NK-92 (cell line): ENCODE data around the gene UNC93A.
"Not testable (repeated sequence)": the region's sequence is repeated elsewhere in the genome, so short reads cannot be mapped to it uniquely, and the experiment has no call there.

Experiments
- DNase-seq: peaks from one replicate; lab custom pipeline; 2025; ENCODE audit not compliant: unreplicated experiment; lab: John Stamatoyannopoulos, UW

Gene UNC93A

DNA sequence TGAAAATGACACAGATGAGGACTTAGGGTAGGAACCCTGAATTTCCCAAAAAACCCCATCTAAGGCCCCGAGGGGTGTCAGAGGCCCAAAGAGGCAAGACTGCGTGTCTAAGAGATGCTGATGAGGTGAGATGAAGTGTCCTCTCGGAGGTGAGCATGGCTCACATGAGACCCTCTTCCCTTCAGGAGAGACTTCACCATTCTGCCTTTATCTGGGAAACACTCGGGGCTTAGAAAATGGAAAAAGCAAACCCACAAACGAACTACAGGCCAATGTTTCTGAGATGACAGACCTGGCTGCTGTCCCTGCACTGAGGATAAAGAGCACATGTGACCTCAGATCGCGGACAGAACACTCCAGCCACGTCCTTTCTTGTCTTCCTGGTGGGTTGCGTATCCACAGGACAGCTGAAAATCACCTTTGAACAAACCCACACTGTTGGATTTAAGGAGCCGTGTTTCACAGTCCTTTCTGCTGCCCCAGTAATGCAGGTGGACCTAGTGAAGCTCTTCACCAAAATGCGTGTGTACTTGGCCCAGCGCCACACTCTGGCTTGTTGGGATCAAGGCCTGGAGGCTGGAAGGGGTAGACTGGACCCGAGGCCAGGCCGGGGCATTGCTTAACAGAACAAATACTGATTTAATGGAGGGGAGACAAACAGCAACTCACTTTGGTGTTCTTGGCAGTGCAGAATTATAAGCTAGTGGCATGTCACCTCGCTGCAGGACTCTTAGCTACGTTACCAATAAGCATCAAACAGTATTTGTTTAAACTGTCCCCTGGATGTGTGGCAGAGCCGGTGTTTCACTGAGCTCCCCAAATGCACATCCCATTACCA, 18.5 kb downstream of the UNC93A start:
- DNase-seq: not testable (repeated sequence)

DNA sequence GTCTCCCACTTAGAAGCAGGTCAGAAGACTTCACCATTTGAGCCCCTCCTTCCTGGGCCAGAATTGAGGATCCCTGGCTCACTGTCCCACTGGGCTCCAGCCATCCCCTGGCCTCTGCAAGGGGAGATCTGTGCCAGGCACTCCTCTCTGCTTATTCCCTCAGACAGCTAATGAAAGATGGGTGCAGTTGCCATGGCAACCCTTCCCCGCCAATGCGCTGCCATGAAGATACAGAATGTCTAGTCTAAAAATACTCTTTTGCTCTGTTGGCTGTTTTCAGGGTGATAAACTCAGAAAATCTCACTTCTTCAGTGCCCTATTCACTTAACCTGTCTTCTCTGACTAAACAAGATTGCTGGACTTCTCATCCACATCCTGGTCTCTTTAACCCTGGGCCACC, 20.2 kb downstream of the UNC93A start:
- DNase-seq: no peak

- not testable (repeated sequence) for DNase-seq
These were observed 20.6 kb downstream of the UNC93A start for GRCh38 chr6:167311691-167312090.

- DNase-seq: no peak
These were observed 23.2 kb downstream of the UNC93A start for GRCh38 chr6:167314180-167314821.

GRCh38 chr6:167317172-167317571, 26.1 kb downstream of the UNC93A start:
- DNase-seq: no peak

GRCh38 chr6:167318354-167318753, 27.2 kb downstream of the UNC93A start:
- DNase-seq: not testable (repeated sequence)

DNA sequence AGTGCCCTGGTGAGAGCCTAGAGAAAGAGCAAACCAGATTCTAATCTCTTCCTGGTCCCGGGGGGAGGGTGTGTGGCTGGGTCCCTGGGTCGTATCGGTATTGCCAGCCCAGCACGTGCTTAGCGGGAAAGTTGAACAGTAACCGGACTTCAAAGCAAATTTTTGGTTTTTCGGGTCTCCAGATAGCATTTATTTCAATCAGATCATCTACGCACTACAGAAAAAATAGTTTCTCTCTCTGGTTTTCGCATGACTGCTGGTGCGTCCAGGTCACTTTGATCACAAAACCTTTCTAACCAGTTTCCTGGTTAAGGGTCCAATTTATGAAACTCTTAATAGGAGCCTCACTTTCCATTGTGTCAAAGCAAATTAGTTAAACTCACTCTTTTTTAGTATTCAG, 27.7 kb downstream of the UNC93A start:
- DNase-seq: not testable (repeated sequence)

DNA sequence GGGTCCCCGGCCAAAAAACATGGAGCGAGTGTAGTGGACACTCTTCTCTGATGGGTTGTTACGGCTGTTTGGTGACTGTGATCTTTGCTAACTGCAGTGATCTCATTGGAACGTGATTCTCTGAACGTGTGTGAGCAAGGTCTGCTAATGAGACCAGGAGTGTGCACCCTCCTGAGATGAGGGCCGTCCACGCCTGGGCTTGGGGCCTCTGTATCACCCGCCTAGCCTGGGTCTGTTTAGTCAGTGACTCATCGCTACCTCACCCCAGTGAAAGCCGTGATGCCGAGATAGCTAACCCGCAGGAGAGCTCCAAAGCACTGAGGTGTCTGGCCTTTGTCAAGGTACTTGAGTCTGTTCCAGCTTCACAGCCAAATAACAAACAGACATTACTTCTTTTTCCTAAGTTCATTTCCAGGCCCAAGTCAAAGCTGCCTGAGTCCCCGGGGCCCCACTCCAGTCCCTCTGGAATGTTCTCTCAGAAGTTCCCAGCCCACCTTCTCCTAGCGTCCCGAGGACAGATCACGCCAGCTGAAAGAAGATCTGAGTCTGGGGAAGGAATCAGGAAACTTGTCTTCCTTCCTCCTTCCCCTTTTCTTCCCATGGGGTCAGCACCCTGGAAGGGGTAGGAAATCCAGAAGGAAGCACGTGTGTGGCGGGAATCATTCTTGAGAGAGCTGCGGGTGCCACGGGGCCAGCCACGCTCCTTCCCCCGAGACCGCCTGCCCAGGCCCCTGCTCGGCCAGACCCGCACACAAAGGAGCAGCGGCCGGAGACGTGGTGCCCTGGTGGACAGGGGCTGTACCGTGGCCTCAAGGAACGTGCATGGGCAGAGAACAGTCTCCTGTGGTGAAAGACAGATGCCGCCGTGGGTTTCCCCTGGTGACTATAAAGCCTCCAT, 29.0 kb downstream of the UNC93A start:
- DNase-seq: not testable (repeated sequence)

- not testable (repeated sequence) for DNase-seq
These were observed 29.6 kb downstream of the UNC93A start for GRCh38 chr6:167320754-167321056.

DNA sequence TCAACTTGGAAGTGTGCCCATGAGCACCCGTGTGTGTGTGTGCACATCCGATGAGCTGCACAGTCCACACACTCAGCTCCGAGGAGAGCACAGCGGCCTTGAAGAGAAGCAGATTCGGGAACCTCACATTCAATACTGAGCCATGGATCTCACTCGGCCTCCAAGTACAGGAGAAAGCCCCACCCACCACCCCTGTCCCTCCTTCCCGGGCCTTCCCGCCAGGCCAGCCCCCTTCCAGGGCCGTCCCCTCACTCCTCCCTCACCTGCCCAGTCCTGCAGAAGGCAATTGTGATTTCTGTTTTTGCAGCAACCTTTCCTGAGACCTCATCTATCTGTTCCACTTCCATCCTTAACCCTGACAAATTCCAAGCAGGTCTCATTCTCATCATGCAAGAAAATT, 30.1 kb downstream of the UNC93A start:
- not testable (repeated sequence) for DNase-seq

DNA sequence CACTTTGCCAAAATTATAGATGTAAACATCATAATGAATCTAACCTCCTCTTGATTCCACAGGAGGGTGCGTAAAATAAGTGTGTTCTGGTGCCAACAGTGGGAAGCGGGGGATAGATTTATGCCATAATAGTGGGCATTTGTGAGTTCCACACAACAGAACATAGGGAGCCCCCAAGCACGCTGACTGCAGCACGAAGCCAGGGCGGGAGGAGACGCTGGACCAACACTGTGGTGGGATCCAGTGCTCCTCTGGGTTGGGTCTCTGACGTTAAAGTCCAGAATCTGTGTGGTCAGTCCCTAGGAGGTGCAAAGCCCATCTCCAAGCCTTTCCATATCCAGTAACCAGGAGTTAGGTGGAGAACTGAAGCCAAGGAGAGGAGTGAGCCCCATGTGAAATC, 32.0 kb downstream of the UNC93A start:
- no peak for DNase-seq

GRCh38 chr6:167324111-167324510, 33.0 kb downstream of the UNC93A start:
- DNase-seq: no peak

DNA sequence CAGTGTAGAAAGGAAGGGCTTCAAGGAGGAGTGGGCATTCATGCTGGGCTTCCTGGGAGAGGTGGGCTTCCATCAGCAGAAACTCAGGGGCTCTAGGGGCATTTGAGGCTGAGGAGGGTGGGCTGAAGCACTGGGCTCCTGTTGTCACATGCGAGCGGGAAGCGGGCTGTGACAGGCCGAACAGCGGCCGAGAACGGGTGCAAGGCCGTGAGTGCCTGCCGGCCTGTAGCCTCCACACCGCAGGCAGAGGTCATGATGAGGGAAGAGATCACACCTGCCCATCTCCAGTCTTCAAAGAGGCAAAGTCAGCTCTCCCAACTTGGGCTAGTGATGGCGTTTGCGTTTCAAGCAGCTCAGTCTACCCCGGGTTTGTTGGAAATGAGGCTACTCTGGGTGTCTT, 34.7 kb downstream of the UNC93A start:
- no peak for DNase-seq

GRCh38 chr6:167327391-167327790, 36.3 kb downstream of the UNC93A start:
- no peak for DNase-seq

DNA sequence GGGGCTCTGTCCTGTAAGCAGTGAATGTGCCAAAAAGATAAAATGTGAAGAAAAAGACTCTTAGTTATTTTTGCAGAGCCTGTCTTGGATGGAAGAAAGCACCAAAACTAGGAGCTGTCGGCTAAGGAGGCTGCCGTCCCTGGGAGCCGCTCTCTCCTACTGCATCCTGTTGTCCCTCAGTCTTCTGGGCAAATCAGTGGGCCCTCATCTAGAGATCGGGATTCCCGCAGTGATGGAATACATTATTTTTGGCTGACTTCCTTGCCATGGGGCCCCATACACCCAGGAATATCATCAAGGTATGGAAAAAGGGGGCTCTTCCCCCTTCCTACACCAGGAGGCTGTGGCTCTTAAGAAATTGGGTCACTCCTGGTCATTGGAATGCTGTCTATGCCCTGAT, 37.0 kb downstream of the UNC93A start:
- DNase-seq: no peak

DNA sequence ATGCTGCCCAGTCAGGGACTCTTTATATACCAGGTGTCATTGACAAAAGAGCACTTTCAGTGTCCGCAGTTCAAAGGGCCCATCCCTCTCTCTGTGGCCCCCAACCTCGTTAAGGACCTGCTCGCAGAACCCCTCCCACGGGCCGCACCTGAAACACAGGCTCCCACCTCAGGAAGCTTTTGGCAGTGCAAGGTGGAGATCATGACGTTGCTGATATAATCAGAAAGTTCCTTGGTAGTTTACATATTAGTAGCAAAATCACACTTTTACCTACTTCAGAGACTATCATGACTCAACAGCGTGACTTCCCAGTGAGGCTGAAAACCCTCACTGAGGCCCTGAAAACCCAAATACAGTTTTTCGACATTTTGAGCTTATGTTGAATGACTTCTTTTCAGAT, 37.9 kb downstream of the UNC93A start:
- DNase-seq: no peak

DNA sequence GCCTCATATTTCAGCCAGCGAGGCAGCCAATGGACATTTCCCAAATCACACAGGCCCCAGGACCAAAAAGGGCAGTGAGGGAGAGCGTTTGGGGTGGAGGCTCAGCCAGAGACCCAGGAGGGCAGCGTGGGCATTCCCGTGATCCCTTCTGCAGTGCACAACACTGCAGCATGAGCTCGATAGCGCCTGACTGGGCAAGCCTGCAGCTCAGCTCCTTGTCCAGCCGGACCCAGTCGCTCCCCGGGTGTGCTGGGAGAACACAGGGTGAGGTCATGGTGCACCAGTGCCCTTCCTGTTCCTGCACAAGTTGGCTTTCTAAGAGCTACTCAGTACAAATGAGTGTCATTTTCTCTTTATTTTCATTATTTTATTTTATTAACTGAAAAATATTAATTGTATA, 39.6 kb downstream of the UNC93A start:
- no peak for DNase-seq

- no peak for DNase-seq
These were observed 40.5 kb downstream of the UNC93A start for GRCh38 chr6:167331565-167331964.

- DNase-seq: no peak
These were observed 45.9 kb downstream of the UNC93A start for GRCh38 chr6:167336844-167337630.

GRCh38 chr6:167337675-167338449, 46.7 kb downstream of the UNC93A start:
- DNase-seq: no peak
